ENCODE results near the gene CST5. TPM values are rescaled to one million over a fixed set of nuclear protein-coding genes. Genes with fewer than 3 reads are reported as not detected.
"Not testable (repeated sequence)": the region's sequence is repeated elsewhere in the genome, so short reads cannot be mapped to it uniquely, and the experiment has no call there.

CST5 gene
- polyA plus RNA-seq, 1 donor (not counting 4 experiments of a cell fraction or from before 2014, with no cell fraction given): not detected

GRCh38 chr20:23890867-23891266 lies 11.3 kb upstream of the CST5 start:
- H3K27me3 ChIP-seq (ENCODE audit: control insufficient read depth, extremely low read depth, insufficient read depth, low read length); DNase-seq (ENCODE audit: low read depth, low spot score); H3K9me3 ChIP-seq (ENCODE audit: control insufficient read depth, low read depth, low read length); FAIRE-seq; H4K20me1 ChIP-seq (ENCODE audit: control insufficient read depth, extremely low read depth, insufficient read depth, low read length); dilution Hi-C loops (cut with MboI; ENCODE audit: extremely low pct_ligation_motif_present, low sequenced_read_pairs); H2AFZ ChIP-seq (ENCODE audit: control insufficient read depth, low read length); H3K79me2 ChIP-seq (ENCODE audit: control insufficient read depth, insufficient read depth, low read length); H3K36me3 ChIP-seq (ENCODE audit: control insufficient read depth in 2 of 2, extremely low read depth in 1 of 2, insufficient read depth in 2 of 2, low read length in 2 of 2); H3K27ac ChIP-seq (ENCODE audit: control insufficient read depth, insufficient read depth, low read length); H3K9ac ChIP-seq (ENCODE audit: control insufficient read depth, extremely low read depth, insufficient read depth, low read length); H3K4me2 ChIP-seq (ENCODE audit: control insufficient read depth, extremely low read depth, insufficient read depth, low read depth, low read length); H3K4me1 ChIP-seq (ENCODE audit: control insufficient read depth, extremely low read depth, insufficient read depth, low read length); H3K9me1 ChIP-seq (ENCODE audit: control insufficient read depth, extremely low read depth, insufficient read depth, low read length); H3K4me3 ChIP-seq (ENCODE audit: control insufficient read depth in 2 of 3, extremely low read depth in 1 of 3, insufficient read depth in 2 of 3, low read depth in 1 of 3, low read length in 3 of 3): not testable (repeated sequence)

- Histone ChIP-seq H3K27me3 (ENCODE audit: control insufficient read depth, extremely low read depth, insufficient read depth, low read length) (no peaks in the 10 kb centered on the region), H3K36me3 (ENCODE audit: control insufficient read depth in 2 of 2, extremely low read depth in 1 of 2, insufficient read depth in 2 of 2, low read length in 2 of 2) (no peaks in the 10 kb centered on the region), H3K9me1 (ENCODE audit: control insufficient read depth, extremely low read depth, insufficient read depth, low read length) (no peaks in the 10 kb centered on the region), H3K4me1 (ENCODE audit: control insufficient read depth, extremely low read depth, insufficient read depth, low read length) (no peaks in the 10 kb centered on the region), H3K27ac (ENCODE audit: control insufficient read depth, insufficient read depth, low read length) (no peak overlapping the region), H3K9ac (ENCODE audit: control insufficient read depth, extremely low read depth, insufficient read depth, low read length) (no peak overlapping the region), H3K4me3 (ENCODE audit: control insufficient read depth in 2 of 3, extremely low read depth in 1 of 3, insufficient read depth in 2 of 3, low read depth in 1 of 3, low read length in 3 of 3) (no peak overlapping the region), H3K4me2 (ENCODE audit: control insufficient read depth, extremely low read depth, insufficient read depth, low read depth, low read length) (no peak overlapping the region), H4K20me1 (ENCODE audit: control insufficient read depth, extremely low read depth, insufficient read depth, low read length) (no peaks in the 10 kb centered on the region), H3K79me2 (ENCODE audit: control insufficient read depth, insufficient read depth, low read length) (no peaks in the 10 kb centered on the region), H3K9me3 (ENCODE audit: control insufficient read depth, low read depth, low read length) (no peaks in the 10 kb centered on the region), H2AFZ (ENCODE audit: control insufficient read depth, low read length) (no peak overlapping the region)
- DNase-seq (ENCODE audit: low read depth, low spot score): no peak
- no peak for TF ChIP-seq EZH2 (IDR thresholded peaks at IDR 0.05; ENCODE audit: low read length)
- TF ChIP-seq CTCF (optimal IDR thresholded peaks at IDR 0.05 in 1 of 3, IDR thresholded peaks at IDR 0.05 in 1 of 3, conservative IDR thresholded peaks at IDR 0.05 in 1 of 3; ENCODE audit: extremely low read depth in 1 of 3, insufficient read depth in 2 of 3, low read length in 3 of 3): peak; percentile 71 to 78 (median 72)
- FAIRE-seq: no peak
- dilution Hi-C loops (cut with MboI; ENCODE audit: extremely low pct_ligation_motif_present, low sequenced_read_pairs): no loop called here
Measured at GRCh38 chr20:23889775-23890187, 10.2 kb upstream of the CST5 start.

GRCh38 chr20:23887856-23888255 lies 8.3 kb upstream of the CST5 start:
- H3K79me2 ChIP-seq (ENCODE audit: control insufficient read depth, insufficient read depth, low read length): no peaks in the 10 kb centered on the region
- dilution Hi-C loops (cut with MboI; ENCODE audit: extremely low pct_ligation_motif_present, low sequenced_read_pairs): no loop called here
- DNase-seq (ENCODE audit: low read depth, low spot score) (no peak), FAIRE-seq (no peak)
- no peaks in the 10 kb centered on the region for H3K27me3 ChIP-seq (ENCODE audit: control insufficient read depth, extremely low read depth, insufficient read depth, low read length)
- no peak overlapping the region for H3K4me3 ChIP-seq (ENCODE audit: control insufficient read depth in 2 of 3, extremely low read depth in 1 of 3, insufficient read depth in 2 of 3, low read depth in 1 of 3, low read length in 3 of 3)
- no peaks in the 10 kb centered on the region for H4K20me1 ChIP-seq (ENCODE audit: control insufficient read depth, extremely low read depth, insufficient read depth, low read length)
- no peaks in the 10 kb centered on the region for H3K9me3 ChIP-seq (ENCODE audit: control insufficient read depth, low read depth, low read length)
- no peak overlapping the region for H3K27ac ChIP-seq (ENCODE audit: control insufficient read depth, insufficient read depth, low read length)
- H3K9me1 ChIP-seq (ENCODE audit: control insufficient read depth, extremely low read depth, insufficient read depth, low read length): no peaks in the 10 kb centered on the region
- H3K36me3 ChIP-seq (ENCODE audit: control insufficient read depth in 2 of 2, extremely low read depth in 1 of 2, insufficient read depth in 2 of 2, low read length in 2 of 2): no peaks in the 10 kb centered on the region
- H3K4me2 ChIP-seq (ENCODE audit: control insufficient read depth, extremely low read depth, insufficient read depth, low read depth, low read length): no peak overlapping the region
- no peak overlapping the region for H2AFZ ChIP-seq (ENCODE audit: control insufficient read depth, low read length)
- no peaks in the 10 kb centered on the region for H3K4me1 ChIP-seq (ENCODE audit: control insufficient read depth, extremely low read depth, insufficient read depth, low read length)
- TF ChIP-seq CTCF (optimal IDR thresholded peaks at IDR 0.05 in 1 of 3, IDR thresholded peaks at IDR 0.05 in 1 of 3, conservative IDR thresholded peaks at IDR 0.05 in 1 of 3; ENCODE audit: extremely low read depth in 1 of 3, insufficient read depth in 2 of 3, low read length in 3 of 3) (no peak), EZH2 (IDR thresholded peaks at IDR 0.05; ENCODE audit: low read length) (no peak)
- no peak overlapping the region for H3K9ac ChIP-seq (ENCODE audit: control insufficient read depth, extremely low read depth, insufficient read depth, low read length)

Data from keratinocyte (primary cell).